GM19397 (cell line): ENCODE data around the gene OR13C2.

Source experiments
- ATAC-seq: cut with Tn5 transposase; IDR thresholded peaks from one replicate; pipeline ENCODE4 v1.9.1; 2021; ENCODE audit warnings: mild to moderate bottlenecking, moderate library complexity; ENCODE audit not compliant: unreplicated experiment

The OR13C2 gene

DNA sequence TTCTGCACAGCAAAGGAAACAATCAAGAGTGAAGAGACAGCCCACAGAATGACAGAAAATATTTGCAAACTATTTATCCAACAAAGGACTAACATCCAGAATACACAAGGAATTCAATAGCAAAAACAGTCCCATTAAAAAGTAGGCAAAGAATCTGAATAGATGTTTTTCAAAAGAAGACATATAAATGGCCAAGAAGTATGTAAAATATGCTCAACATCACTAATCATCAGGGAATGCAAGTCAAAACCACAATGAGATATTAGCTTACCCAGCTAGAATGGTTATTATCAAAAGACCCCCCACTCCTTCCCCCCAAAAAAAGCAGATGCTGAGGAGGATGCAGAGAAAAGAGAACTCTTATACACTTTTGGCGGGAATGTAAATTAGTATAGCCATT is 49.9 kb downstream of the OR13C2 start:
- no peak for ATAC-seq
